Measurements from ENCODE around the gene SRP19. TPM values are rescaled to one million over a fixed set of nuclear protein-coding genes. Genes with fewer than 3 reads are reported as not detected.

The SRP19 gene
- total and polyA plus RNA-seq, 10 donors: 29.9 to 90.5 (median 53.7) TPM

DNA sequence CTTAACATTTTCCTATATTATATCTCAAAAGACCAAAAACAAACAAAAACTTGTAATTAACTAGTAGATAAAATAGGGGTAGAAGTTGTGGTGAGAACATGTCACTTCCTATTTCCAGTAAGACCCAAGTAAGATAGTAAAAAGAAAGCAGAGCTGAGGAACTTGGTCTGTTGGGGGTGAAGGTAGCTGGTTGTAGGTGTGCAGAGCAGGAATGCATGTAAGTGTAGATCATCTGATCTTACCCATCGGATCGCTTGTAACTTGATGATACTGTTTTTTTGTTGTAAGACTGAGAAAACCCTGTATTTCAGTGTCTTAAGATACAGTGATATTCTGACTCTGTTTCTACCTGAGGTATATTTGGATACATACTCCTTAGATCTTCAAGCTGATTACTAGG is 5.7 kb downstream of the SRP19 start:
- Histone ChIP-seq H3K4me3 (no peak overlapping the region), H3K27me3 (replicated peaks in 1 of 7) (no peaks in the 10 kb centered on the region), H3K9me3 (no peaks in the 10 kb centered on the region), H3K4me1 (peaks cover 15 to 52% (median 26%) of the 10 kb centered on the region in 6 donors), H3K27ac (no peak overlapping the region), H3K36me3 (peaks cover 0 to 93% (median 62%) of the 10 kb centered on the region in 6 donors)
- DNase-seq: no peak
- intact Hi-C loops (cut with DNase I; ENCODE audit: low total_unique reads): no loop called here
- TF ChIP-seq POLR2A (IDR thresholded peaks at IDR 0.05): no peak
- TF ChIP-seq POLR2AphosphoS5 (IDR thresholded peaks at IDR 0.05): no peak
- TF ChIP-seq, protein P1, sequence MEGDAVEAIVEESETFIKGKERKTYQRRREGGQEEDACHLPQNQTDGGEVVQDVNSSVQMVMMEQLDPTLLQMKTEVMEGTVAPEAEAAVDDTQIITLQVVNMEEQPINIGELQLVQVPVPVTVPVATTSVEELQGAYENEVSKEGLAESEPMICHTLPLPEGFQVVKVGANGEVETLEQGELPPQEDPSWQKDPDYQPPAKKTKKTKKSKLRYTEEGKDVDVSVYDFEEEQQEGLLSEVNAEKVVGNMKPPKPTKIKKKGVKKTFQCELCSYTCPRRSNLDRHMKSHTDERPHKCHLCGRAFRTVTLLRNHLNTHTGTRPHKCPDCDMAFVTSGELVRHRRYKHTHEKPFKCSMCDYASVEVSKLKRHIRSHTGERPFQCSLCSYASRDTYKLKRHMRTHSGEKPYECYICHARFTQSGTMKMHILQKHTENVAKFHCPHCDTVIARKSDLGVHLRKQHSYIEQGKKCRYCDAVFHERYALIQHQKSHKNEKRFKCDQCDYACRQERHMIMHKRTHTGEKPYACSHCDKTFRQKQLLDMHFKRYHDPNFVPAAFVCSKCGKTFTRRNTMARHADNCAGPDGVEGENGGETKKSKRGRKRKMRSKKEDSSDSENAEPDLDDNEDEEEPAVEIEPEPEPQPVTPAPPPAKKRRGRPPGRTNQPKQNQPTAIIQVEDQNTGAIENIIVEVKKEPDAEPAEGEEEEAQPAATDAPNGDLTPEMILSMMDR (IDR thresholded peaks at IDR 0.05 in 8 of 11, conservative IDR thresholded peaks at IDR 0.05 in 3 of 11): no peak
- WGBS, 5 donors: 91 to 93% (median 92%) methylated on average over 2 of the region's 2 CpGs

DNA sequence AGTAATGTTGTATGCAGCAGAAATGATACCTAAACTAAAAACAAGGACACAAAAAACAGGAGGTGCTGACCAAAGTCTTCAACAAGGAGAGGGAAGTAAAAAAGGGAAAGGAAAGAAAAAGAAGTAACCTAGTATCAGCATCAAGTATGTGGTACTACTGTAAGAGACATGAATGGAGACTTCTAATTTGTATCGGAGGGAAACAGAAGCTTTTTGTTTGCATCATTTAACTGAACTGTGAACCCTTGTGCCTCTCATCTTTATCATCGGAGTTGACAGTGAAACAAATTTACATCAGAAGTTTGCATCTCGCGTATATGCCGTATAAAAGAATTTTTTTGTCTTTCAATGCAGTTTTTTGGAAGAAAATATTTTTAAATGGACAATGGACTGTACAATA is 6.3 kb downstream of the SRP19 start:
- no peak overlapping the region for H3K4me3 ChIP-seq
- H3K4me1 ChIP-seq: peaks cover 9 to 45% (median 19%) of the 10 kb centered on the region in 6 donors
- H3K9me3 ChIP-seq: no peaks in the 10 kb centered on the region
- no peak for DNase-seq
- intact Hi-C loops (cut with DNase I; ENCODE audit: low total_unique reads): no loop called here
- peaks cover 0 to 95% (median 62%) of the 10 kb centered on the region in 6 donors for H3K36me3 ChIP-seq
- no peaks in the 10 kb centered on the region for H3K27me3 ChIP-seq (replicated peaks in 1 of 7)
- H3K27ac ChIP-seq: no peak overlapping the region
- 94 to 97% (median 95%) methylated on average over 5 of the region's 5 CpGs for WGBS, 5 donors
- TF ChIP-seq POLR2A (IDR thresholded peaks at IDR 0.05): no peak
- TF ChIP-seq, protein P1 (IDR thresholded peaks at IDR 0.05 in 8 of 11, conservative IDR thresholded peaks at IDR 0.05 in 3 of 11): no peak

DNA sequence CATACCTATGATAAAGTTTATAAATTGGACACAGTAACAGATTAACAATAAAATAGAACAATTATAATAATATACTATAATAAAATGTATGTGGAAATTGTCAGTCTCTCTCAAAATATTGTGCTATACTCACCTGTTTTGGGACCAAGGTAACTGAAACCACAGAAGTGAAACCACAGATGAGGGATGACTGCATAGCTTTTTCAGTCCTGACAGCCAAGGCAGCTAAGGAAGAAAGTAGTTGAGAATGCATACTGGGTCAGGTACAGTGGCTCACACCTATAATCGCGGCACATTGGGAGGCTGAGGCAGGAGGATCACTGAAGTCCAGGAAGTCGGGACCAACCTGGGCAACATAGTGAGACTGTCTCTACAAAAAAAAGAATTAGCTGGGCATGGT is 8.9 kb downstream of the SRP19 start:
- intact Hi-C loops (cut with DNase I; ENCODE audit: low total_unique reads): no loop called here
- Histone ChIP-seq H3K27me3 (replicated peaks in 1 of 7) (no peaks in the 10 kb centered on the region), H3K4me1 (peaks cover 0 to 20% (median 0%) of the 10 kb centered on the region in 6 donors), H3K4me3 (no peak overlapping the region), H3K36me3 (peaks cover 0 to 84% (median 51%) of the 10 kb centered on the region in 6 donors), H3K9me3 (no peaks in the 10 kb centered on the region), H3K27ac (no peak overlapping the region)
- DNase-seq: no peak
- 89 to 99% (median 94%) methylated on average over 3 of the region's 3 CpGs for WGBS, 5 donors
- TF ChIP-seq POLR2AphosphoS5 (IDR thresholded peaks at IDR 0.05) (no peak), POLR2A (IDR thresholded peaks at IDR 0.05) (no peak)
- TF ChIP-seq, protein P1 (IDR thresholded peaks at IDR 0.05 in 8 of 11, conservative IDR thresholded peaks at IDR 0.05 in 3 of 11): no peak

DNA sequence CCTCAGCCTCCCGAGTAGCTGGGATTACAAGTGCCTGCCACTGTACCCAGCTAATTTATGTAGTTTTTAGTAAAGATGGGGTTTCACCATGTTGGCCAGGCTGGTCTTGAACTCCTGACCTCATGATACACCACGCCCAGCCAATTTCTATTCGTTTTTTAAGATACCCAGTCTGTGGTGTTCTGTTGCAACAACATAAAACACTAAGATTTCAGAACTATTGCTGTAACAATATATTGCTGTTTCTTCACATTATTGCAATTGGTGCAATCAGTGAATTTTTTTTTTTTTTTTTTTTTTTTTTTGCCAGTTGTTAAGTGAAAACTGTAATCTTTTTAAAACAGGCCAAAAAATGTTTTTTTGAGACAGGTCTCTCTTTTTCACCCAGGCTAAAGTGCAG is 9.9 kb downstream of the SRP19 start:
- peaks cover 0 to 84% (median 45%) of the 10 kb centered on the region in 6 donors for H3K36me3 ChIP-seq
- WGBS, 5 donors: 50 to 75% (median 69%) methylated on average over 3 of the region's 3 CpGs
- no peak overlapping the region for H3K4me3 ChIP-seq
- no peak overlapping the region for H3K27ac ChIP-seq
- no peaks in the 10 kb centered on the region for H3K9me3 ChIP-seq
- H3K27me3 ChIP-seq (replicated peaks in 1 of 7): no peaks in the 10 kb centered on the region
- intact Hi-C loops (cut with DNase I; ENCODE audit: low total_unique reads): no loop called here
- DNase-seq: no peak
- TF ChIP-seq, protein P1 (IDR thresholded peaks at IDR 0.05 in 8 of 11, conservative IDR thresholded peaks at IDR 0.05 in 3 of 11): no peak
- TF ChIP-seq POLR2A (IDR thresholded peaks at IDR 0.05): no peak
- no peak for TF ChIP-seq POLR2AphosphoS5 (IDR thresholded peaks at IDR 0.05)
- peaks cover 0 to 17% (median 0%) of the 10 kb centered on the region in 6 donors for H3K4me1 ChIP-seq
